SK-MEL-5 (cell line): Measurements from ENCODE around the gene KNSTRN. TPM values are rescaled to one million over a fixed set of nuclear protein-coding genes. Genes with fewer than 3 reads are reported as not detected.

Source experiments
- DNase-seq: peaks from one replicate; pipeline ENCODE4 v3.0.0-alpha.2; 2016; ENCODE audit warnings: low read depth, low spot score
- in situ Hi-C: cut with HindIII; loops from 2 replicates; pipeline ENCODE4 v1.10.0; 2016; ENCODE audit warnings: low sequenced_read_pairs, high pct_unique_total_duplicates, low pct_unique_long_range_greater_than_20kb
- polyA plus RNA-seq, 2 experiments: library from polyadenylated mRNA; depleted of rRNA; stranded (reverse); fragments of >200 nt; gene quantifications; 2 replicates each; pipeline ENCODE4 v1.2.3, GENCODE V29; 2015
- total RNA-seq: library from RNA; depleted of rRNA; stranded (reverse); fragments of >200 nt; shearing (Covaris generic); gene quantifications from 2 replicates; pipeline ENCODE4 v1.2.3, GENCODE V29; 2014; rRNA removed

The KNSTRN gene
- total RNA-seq, result 39.7 and 41.8 TPM in 2 replicates
- polyA plus RNA-seq (2015; cell fraction: cytosol; rRNA removed), result 17.3 and 27.5 TPM in 2 replicates
- polyA plus RNA-seq (2015; cell fraction: nucleus; rRNA removed), result 24.5 and 28.3 TPM in 2 replicates

GRCh38 chr15:40382580-40383456 is at the start of gene KNSTRN:
Gene KNSTRN (plus strand): TSS chr15:40382721. CDS start chr15:40382836, 115 bp downstream.
- DNase-seq, result peak; percentile 88
- in situ Hi-C loops, result no loop called here

- in situ Hi-C loops, result no loop called here
- DNase-seq, result no peak
Measured at GRCh38 chr15:40333922-40334492, 48.5 kb upstream of the KNSTRN start.

- in situ Hi-C loops, result no loop called here
- no peak for DNase-seq
Measured at GRCh38 chr15:40334541-40334940, 48.0 kb upstream of the KNSTRN start.

GRCh38 chr15:40334941-40335795 is 47.4 kb upstream of the KNSTRN start:
- in situ Hi-C loops, result no loop called here

GRCh38 chr15:40335938-40336743 is 46.4 kb upstream of the KNSTRN start:
- in situ Hi-C loops, result no loop called here
- no peak for DNase-seq

More at GRCh38 chr15:40334941-40335795, 47.4 kb upstream of the KNSTRN start:
- DNase-seq, result no peak

GRCh38 chr15:40336744-40337122 is 45.8 kb upstream of the KNSTRN start:
- in situ Hi-C loops, result no loop called here
- DNase-seq, result no peak

GRCh38 chr15:40337597-40337996 is 44.9 kb upstream of the KNSTRN start:
- in situ Hi-C loops, result no loop called here
- no peak for DNase-seq

- in situ Hi-C loops, result no loop called here
- DNase-seq, result peak; percentile 75
Measured at GRCh38 chr15:40338041-40338657, 44.4 kb upstream of the KNSTRN start.

GRCh38 chr15:40338921-40339620 is 43.5 kb upstream of the KNSTRN start:
- DNase-seq, result peak; percentile 65
- in situ Hi-C loops, result no loop called here

- peak; percentile 21 for DNase-seq
- in situ Hi-C loops, result no loop called here
Measured at GRCh38 chr15:40339621-40339945, 42.9 kb upstream of the KNSTRN start.

- in situ Hi-C loops, result no loop called here
- peak; percentile 34 for DNase-seq
Measured at GRCh38 chr15:40340038-40340739, 42.3 kb upstream of the KNSTRN start.

GRCh38 chr15:40340740-40341400 is 41.7 kb upstream of the KNSTRN start, which contains the start of gene CCDC9B:
Gene CCDC9B (minus strand): TSS chr15:40340939. CDS start chr15:40340819, 120 bp downstream.
- in situ Hi-C loops, result no loop called here
- peak; percentile 79 for DNase-seq

GRCh38 chr15:40342416-40343320 is 39.9 kb upstream of the KNSTRN start:
- no peak for DNase-seq
- in situ Hi-C loops, result no loop called here

GRCh38 chr15:40343512-40343911 is 39.0 kb upstream of the KNSTRN start:
- DNase-seq, result no peak
- in situ Hi-C loops, result no loop called here
